Keratinocyte (primary cell): ENCODE results near the gene SIK3.

ENCODE experiments used
- EZH2 ChIP-seq: IDR thresholded peaks from one replicate; pipeline ENCODE4 v1.6.1; 2012; ENCODE audit warnings: inconsistent platforms, mild to moderate bottlenecking, low read length, moderate library complexity
- TF ChIP-seq, protein P1 (sequence below), 3 experiments: IDR thresholded peaks in 1 of 3; conservative IDR thresholded peaks in 1 of 3; optimal IDR thresholded peaks in 1 of 3; 2 replicates in 2 of 3; 3 replicates in 1 of 3; pipeline versions ENCODE3 to v1.5.1; 2011; ENCODE audit warnings: low read length in 3 of 3, mild to moderate bottlenecking in 3 of 3, moderate library complexity in 2 of 3, control low read depth in 1 of 3, inconsistent platforms in 1 of 3; ENCODE audit not compliant: insufficient read depth in 2 of 3; ENCODE audit errors: extremely low read depth in 1 of 3

DNA sequence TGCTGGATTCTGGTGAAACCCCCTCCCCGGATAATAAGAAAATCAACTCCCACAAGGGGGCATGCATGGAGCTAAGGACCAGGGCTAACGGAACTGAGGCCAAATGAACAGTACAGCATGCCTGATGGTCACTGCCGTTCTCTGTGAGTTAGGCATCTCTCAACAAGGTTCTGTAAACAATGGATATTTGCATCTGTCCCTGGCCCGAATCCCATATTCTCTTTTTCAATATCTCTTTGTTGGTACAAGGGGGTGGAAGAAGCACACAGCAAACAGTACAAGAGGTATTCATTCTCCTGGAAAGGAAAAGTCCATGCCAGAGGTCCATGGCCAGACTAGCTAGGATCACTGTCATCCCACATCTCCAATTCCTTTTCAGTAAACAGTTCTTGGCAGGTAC, 228.6 kb downstream of the SIK3 start:
- TF ChIP-seq, protein P1, sequence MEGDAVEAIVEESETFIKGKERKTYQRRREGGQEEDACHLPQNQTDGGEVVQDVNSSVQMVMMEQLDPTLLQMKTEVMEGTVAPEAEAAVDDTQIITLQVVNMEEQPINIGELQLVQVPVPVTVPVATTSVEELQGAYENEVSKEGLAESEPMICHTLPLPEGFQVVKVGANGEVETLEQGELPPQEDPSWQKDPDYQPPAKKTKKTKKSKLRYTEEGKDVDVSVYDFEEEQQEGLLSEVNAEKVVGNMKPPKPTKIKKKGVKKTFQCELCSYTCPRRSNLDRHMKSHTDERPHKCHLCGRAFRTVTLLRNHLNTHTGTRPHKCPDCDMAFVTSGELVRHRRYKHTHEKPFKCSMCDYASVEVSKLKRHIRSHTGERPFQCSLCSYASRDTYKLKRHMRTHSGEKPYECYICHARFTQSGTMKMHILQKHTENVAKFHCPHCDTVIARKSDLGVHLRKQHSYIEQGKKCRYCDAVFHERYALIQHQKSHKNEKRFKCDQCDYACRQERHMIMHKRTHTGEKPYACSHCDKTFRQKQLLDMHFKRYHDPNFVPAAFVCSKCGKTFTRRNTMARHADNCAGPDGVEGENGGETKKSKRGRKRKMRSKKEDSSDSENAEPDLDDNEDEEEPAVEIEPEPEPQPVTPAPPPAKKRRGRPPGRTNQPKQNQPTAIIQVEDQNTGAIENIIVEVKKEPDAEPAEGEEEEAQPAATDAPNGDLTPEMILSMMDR (optimal IDR thresholded peaks at IDR 0.05 in 1 of 3, IDR thresholded peaks at IDR 0.05 in 1 of 3, conservative IDR thresholded peaks at IDR 0.05 in 1 of 3; ENCODE audit: extremely low read depth in 1 of 3, insufficient read depth in 2 of 3, low read length in 3 of 3): no peak
- TF ChIP-seq EZH2: no peak
